Fibroblast of pulmonary artery (primary cell): ENCODE measurements around the gene ACOT13.
"Not testable (repeated sequence)": the region's sequence is repeated elsewhere in the genome, so short reads cannot be mapped to it uniquely, and the experiment has no call there.

Experiments used
- DNase-seq: peaks from one replicate; pipeline ENCODE4 v3.0.0-alpha.2; 2010; ENCODE audit warnings: low read depth
- H3K4me3 ChIP-seq: replicated peaks from 2 replicates; pipeline ENCODE4 v1.5.1; 2011; ENCODE audit warnings: low read depth, mild to moderate bottlenecking, control low read depth, low read length, moderate library complexity
- CTCF ChIP-seq: IDR thresholded peaks from 2 replicates; pipeline ENCODE4 v1.5.1; 2011; ENCODE audit warnings: mild to moderate bottlenecking, control low read depth, low read length, inconsistent platforms; ENCODE audit errors: missing control alignments

The ACOT13 gene

DNA sequence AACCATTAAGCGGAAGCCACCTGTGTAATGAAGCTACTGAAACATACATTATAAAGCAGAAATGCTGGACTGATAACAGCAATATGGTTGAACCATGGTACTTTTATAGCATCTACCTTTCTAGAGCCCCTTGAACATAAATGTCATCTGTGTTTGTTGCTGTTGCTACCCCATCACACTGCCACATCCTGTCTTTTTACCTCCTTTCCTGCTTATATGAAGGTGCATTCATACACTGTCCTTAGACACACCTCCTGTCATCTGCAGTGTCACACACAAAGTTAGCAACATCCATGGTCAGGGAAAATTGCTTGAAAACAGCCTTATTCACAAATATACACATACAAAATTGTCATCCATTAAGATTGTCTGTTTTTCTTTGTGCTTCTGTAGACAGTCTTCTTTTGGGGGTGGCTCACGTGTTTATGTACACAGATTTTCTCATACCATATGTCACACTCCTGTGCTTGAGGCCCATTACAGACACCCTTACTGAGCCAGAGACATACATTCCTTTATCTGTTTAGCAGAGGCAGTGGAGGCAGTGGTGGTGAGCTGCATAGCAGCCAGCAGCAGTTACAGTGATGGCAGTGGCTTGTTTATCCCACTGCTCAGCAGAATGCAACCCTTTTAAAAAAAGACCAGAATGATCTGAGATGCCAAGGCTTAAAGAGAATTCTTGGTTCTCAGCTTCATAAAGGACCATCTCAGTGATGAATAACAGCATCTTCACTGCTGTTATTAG is 26.1 kb downstream of the ACOT13 start:
- no peak for DNase-seq
- H3K4me3 ChIP-seq: no peak overlapping the region
- TF ChIP-seq CTCF: no peak

DNA sequence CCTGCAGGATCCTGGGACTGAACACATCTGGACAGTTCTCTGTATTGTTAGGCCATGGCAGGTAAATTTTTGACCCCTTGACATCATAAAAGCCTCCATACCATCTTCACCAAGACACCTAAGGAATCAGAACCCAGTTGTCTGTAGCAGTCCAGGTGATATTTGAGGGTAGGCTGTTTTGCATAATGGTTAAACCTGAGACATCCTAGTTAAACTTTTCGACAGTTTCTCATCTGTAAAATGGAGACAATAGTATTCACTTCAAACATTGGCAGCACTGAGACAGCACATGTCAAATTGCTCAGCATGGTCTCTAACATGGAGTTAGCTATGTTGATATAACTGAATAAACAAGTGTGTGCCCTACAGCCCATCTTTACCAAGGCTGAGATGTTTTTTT is 27.3 kb downstream of the ACOT13 start:
- TF ChIP-seq CTCF: no peak
- no peak overlapping the region for H3K4me3 ChIP-seq

GRCh38 chr6:24695635-24696034 is 28.8 kb downstream of the ACOT13 start:
- not testable (repeated sequence) for H3K4me3 ChIP-seq
- peak; percentile 59 for DNase-seq
- peak; percentile 34 for TF ChIP-seq CTCF

More for the DNA sequence above, 27.3 kb downstream of the ACOT13 start:
- DNase-seq: no peak

- no peak overlapping the region for H3K4me3 ChIP-seq
- TF ChIP-seq CTCF: no peak
- DNase-seq: no peak
These were observed 29.2 kb downstream of the ACOT13 start for GRCh38 chr6:24696097-24696496.

- TF ChIP-seq CTCF: no peak
- no peak for DNase-seq
- no peak overlapping the region for H3K4me3 ChIP-seq
These were observed 32.9 kb downstream of the ACOT13 start for GRCh38 chr6:24699521-24700359.

- no peak overlapping the region for H3K4me3 ChIP-seq
- TF ChIP-seq CTCF: no peak
- DNase-seq: no peak
These were observed 35.9 kb downstream of the ACOT13 start for GRCh38 chr6:24702720-24703282.
